Measurements from ENCODE around the gene NBEAL2.

DNA sequence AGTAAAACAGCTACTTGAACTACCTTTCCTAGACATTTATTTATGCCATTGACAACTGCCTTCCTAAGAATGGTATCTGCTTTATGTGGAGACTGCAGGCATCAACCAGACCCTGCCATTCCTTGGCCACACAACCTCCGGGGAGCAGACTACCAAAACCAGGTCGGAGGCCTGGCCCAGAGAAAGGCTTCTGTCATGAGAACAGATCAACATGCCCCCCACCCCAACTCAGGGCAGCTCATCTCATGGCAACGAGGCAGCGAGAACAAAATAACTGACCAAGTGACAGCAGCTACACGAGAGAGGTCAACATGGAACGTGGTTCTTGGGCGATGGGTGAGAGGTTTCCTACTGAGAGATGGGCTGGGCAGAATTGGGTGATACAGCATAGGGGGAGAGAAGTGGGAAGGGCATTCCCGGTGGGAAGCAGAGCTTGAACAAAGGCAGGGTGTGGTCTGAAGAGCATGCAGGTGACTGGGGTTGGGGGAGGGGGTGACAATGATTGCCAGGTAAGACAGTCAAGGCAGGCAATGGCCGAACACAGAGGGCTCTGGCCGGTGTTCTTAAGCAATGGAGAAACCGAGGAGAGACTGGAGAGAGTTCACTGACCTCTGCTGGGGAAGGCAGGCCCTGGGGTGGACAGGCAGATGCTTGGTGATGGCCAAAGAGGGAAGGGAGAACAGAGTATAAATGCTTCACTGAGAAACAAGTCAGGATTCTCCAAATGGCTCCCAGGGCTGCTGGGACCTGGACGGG lies 36.8 kb upstream of the NBEAL2 start:
- no peak for TF ChIP-seq EZH2 (IDR thresholded peaks at IDR 0.05; ENCODE audit: borderline replicate concordance, low read length)
- TF ChIP-seq, protein P1, sequence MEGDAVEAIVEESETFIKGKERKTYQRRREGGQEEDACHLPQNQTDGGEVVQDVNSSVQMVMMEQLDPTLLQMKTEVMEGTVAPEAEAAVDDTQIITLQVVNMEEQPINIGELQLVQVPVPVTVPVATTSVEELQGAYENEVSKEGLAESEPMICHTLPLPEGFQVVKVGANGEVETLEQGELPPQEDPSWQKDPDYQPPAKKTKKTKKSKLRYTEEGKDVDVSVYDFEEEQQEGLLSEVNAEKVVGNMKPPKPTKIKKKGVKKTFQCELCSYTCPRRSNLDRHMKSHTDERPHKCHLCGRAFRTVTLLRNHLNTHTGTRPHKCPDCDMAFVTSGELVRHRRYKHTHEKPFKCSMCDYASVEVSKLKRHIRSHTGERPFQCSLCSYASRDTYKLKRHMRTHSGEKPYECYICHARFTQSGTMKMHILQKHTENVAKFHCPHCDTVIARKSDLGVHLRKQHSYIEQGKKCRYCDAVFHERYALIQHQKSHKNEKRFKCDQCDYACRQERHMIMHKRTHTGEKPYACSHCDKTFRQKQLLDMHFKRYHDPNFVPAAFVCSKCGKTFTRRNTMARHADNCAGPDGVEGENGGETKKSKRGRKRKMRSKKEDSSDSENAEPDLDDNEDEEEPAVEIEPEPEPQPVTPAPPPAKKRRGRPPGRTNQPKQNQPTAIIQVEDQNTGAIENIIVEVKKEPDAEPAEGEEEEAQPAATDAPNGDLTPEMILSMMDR (IDR thresholded peaks at IDR 0.05; ENCODE audit: low read length): no peak
